Neuronal stem cell (in vitro differentiated cells): Measurements from ENCODE around the gene STX18.

Source experiments
- DNase-seq: peaks from one replicate; pipeline ENCODE4 v3.0.0-alpha.2; 2013; ENCODE audit warnings: low spot score
- H2AFZ ChIP-seq: one replicate; pipeline ENCODE4 v1.6.1; 2013; ENCODE audit warnings: mild to moderate bottlenecking, low read length, inconsistent platforms
- H2AK5ac ChIP-seq: 2 replicates; pipeline ENCODE4 v1.6.1; 2013; ENCODE audit warnings: low read depth, mild to moderate bottlenecking, inconsistent platforms, low read length, moderate library complexity, mixed read lengths
- H2BK120ac ChIP-seq: 2 replicates; pipeline ENCODE4 v1.6.1; 2013; ENCODE audit warnings: low read depth, mild to moderate bottlenecking, inconsistent platforms, low read length, moderate library complexity, mixed read lengths
- H2BK12ac ChIP-seq: one replicate; pipeline ENCODE4 v1.6.1; 2013; ENCODE audit warnings: low read length, inconsistent platforms
- H2BK15ac ChIP-seq: 2 replicates; pipeline ENCODE4 v1.6.1; 2013; ENCODE audit warnings: mild to moderate bottlenecking, low read length, inconsistent platforms, mixed read lengths
- H2BK5ac ChIP-seq: one replicate; pipeline ENCODE4 v1.6.1; 2013; ENCODE audit warnings: inconsistent platforms, mild to moderate bottlenecking, low read length, moderate library complexity
- H3K14ac ChIP-seq: one replicate; pipeline ENCODE4 v1.6.1; 2013; ENCODE audit warnings: low read length, inconsistent platforms
- H3K18ac ChIP-seq: 2 replicates; pipeline ENCODE4 v1.6.1; 2013; ENCODE audit warnings: low read length, inconsistent platforms
- H3K23ac ChIP-seq: 2 replicates; pipeline ENCODE4 v1.6.1; 2013; ENCODE audit warnings: low read depth, mild to moderate bottlenecking, mixed read lengths, low read length, inconsistent platforms; ENCODE audit not compliant: poor library complexity
- H3K27ac ChIP-seq: replicated peaks from 3 replicates; pipeline ENCODE4 v1.5.1; 2013; ENCODE audit warnings: low read length, inconsistent platforms
- H3K27me3 ChIP-seq, 3 experiments: 2 replicates each; pipeline ENCODE4 v1.6.1; 2013; ENCODE audit warnings: low read length in 3 of 3, mild to moderate bottlenecking in 2 of 3, inconsistent platforms in 1 of 3, low read depth in 1 of 3, mixed read lengths in 1 of 3, moderate library complexity in 1 of 3; ENCODE audit not compliant: control insufficient read depth in 3 of 3, insufficient read depth in 3 of 3
- H3K36me3 ChIP-seq, 2 donors: replicated peaks in 1 of 2; 2 replicates each; pipeline ENCODE4 v1.6.1; 2013; ENCODE audit warnings: low read length in 2 of 2; ENCODE audit not compliant: control insufficient read depth in 2 of 2, insufficient read depth in 2 of 2
- H3K4ac ChIP-seq: 2 replicates; pipeline ENCODE4 v1.6.1; 2013; ENCODE audit warnings: inconsistent platforms, mild to moderate bottlenecking, low read length, moderate library complexity
- H3K4me1 ChIP-seq, 2 donors: 1 replicate in 1 of 2; 2 replicates in 1 of 2; pipeline ENCODE4 v1.6.1; 2013; ENCODE audit warnings: low read length in 2 of 2, low read depth in 1 of 2; ENCODE audit not compliant: control insufficient read depth in 2 of 2, insufficient read depth in 1 of 2
- H3K4me2 ChIP-seq: one replicate; pipeline ENCODE4 v1.6.1; 2013; ENCODE audit warnings: mild to moderate bottlenecking, low read length, inconsistent platforms; ENCODE audit not compliant: insufficient read depth, poor library complexity, severe bottlenecking
- H3K4me3 ChIP-seq, 2 donors: 2 replicates each; pipeline ENCODE4 v1.5.1; 2013; ENCODE audit warnings: low read length in 2 of 2, mild to moderate bottlenecking in 2 of 2, inconsistent platforms in 1 of 2, moderate library complexity in 1 of 2
- H3K79me1 ChIP-seq: one replicate; pipeline ENCODE4 v1.6.1; 2013; ENCODE audit warnings: low read depth, mild to moderate bottlenecking, inconsistent platforms, low read length, moderate library complexity
- H3K9ac ChIP-seq: one replicate; pipeline ENCODE4 v1.6.1; 2013; ENCODE audit warnings: mild to moderate bottlenecking, low read depth, low read length, inconsistent platforms; ENCODE audit not compliant: poor library complexity
- H3K9me3 ChIP-seq, 2 donors: replicated peaks in 1 of 2; 2 replicates each; pipeline versions ENCODE3 to v1.6.1; 2013; ENCODE audit warnings: low read length in 2 of 2, mild to moderate bottlenecking in 2 of 2, inconsistent platforms in 1 of 2, low read depth in 1 of 2, mixed read lengths in 1 of 2, moderate library complexity in 1 of 2; ENCODE audit not compliant: control insufficient read depth in 2 of 2, insufficient read depth in 1 of 2
- H4K8ac ChIP-seq: one replicate; pipeline ENCODE4 v1.6.1; 2013; ENCODE audit warnings: low read depth, mild to moderate bottlenecking, inconsistent platforms, low read length, moderate library complexity
- H4K91ac ChIP-seq: one replicate; pipeline ENCODE4 v1.6.1; 2013; ENCODE audit warnings: low read length, low read depth, mild to moderate bottlenecking, inconsistent platforms; ENCODE audit not compliant: poor library complexity
- WGBS, 2 donors: extraction: QIAGEN DNeasy Blood & Tissue Kit; methylation state at CpG; one replicate each; pipeline ENCODE4 v1.1.7; 2013; ENCODE audit warnings: missing lambda C conversion rate in 2 of 2, mixed read lengths in 1 of 2; ENCODE audit not compliant: insufficient read length in 2 of 2, insufficient replicate concordance in 1 of 2; ENCODE audit errors: extremely low coverage in 2 of 2; 5-methylcytosine and 5-hydroxymethylcytosine counted together

STX18 gene

DNA sequence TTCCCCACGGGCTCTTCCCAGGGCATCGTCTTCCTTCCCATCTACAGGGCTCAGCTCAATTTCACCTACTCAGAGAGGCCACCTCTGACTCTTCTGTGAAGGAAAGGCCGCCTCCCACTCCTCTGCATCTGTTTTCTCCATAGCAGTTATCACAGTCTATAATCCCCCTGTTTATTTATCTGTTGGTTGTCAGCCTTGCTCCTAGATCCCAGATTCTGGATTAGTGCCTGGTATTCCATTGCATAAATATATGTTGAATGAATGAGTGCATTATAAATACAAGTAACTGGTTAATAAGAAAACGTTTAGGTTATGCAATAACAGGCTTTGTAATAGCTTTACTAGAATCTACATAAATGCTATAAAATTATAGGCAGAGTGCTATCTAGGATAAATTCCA lies 102.1 kb downstream of the STX18 start:
- Histone ChIP-seq H2AK5ac (no peak overlapping the region), H3K36me3 (peaks cover 5 to 30% of the 10 kb centered on the region in 2 donors), H3K4me3 (no peak overlapping the region), H3K9ac (no peak overlapping the region), H4K8ac (no peak overlapping the region), H2AFZ (no peak overlapping the region), H3K14ac (no peak overlapping the region), H3K4me2 (no peak overlapping the region), H3K18ac (no peak overlapping the region), H3K4me1 (no peaks in the 10 kb centered on the region), H3K9me3 (no peaks in the 10 kb centered on the region), H3K4ac (no peak overlapping the region), H3K27me3 (no peaks in the 10 kb centered on the region), H4K91ac (no peak overlapping the region), H2BK15ac (no peak overlapping the region), H2BK120ac (no peak overlapping the region), H3K27ac (no peak overlapping the region), H2BK12ac (no peak overlapping the region), H3K23ac (no peak overlapping the region), H3K79me1 (peaks cover 3% of the 10 kb centered on the region), H2BK5ac (no peak overlapping the region)
- no CpG with 5 or more reads among the region's 4 CpGs for WGBS, 2 donors
- no peak for DNase-seq

DNA sequence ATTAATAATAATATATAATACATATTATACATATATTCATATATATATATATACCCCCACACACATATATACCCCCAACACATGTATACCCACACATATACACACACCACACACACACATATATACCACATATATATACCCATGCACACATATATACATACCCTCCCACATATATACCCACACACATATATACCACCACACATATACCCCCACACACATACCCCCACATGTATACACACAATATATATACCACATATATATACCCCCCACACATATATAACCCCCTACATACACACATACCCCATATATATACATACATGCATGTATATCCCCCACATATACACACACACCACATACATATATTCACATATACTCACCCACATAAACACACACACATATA lies 103.0 kb downstream of the STX18 start:
- H3K27me3 ChIP-seq = no peaks in the 10 kb centered on the region
- H3K14ac ChIP-seq = no peak overlapping the region
- H3K4ac ChIP-seq = no peak overlapping the region
- no peaks in the 10 kb centered on the region for H3K9me3 ChIP-seq
- H3K4me2 ChIP-seq = no peak overlapping the region
- peaks cover 1% of the 10 kb centered on the region for H3K79me1 ChIP-seq
- H2BK12ac ChIP-seq = no peak overlapping the region
- no peak overlapping the region for H3K23ac ChIP-seq
- H2BK120ac ChIP-seq = no peak overlapping the region
- DNase-seq = no peak
- peaks cover 7 to 36% of the 10 kb centered on the region in 2 donors for H3K36me3 ChIP-seq
- H3K4me3 ChIP-seq = no peak overlapping the region
- no peak overlapping the region for H4K91ac ChIP-seq
- no peak overlapping the region for H2BK15ac ChIP-seq
- H2AK5ac ChIP-seq = no peak overlapping the region
- H3K18ac ChIP-seq = no peak overlapping the region
- no peak overlapping the region for H2AFZ ChIP-seq
- no peaks in the 10 kb centered on the region for H3K4me1 ChIP-seq
- no peak overlapping the region for H3K9ac ChIP-seq
- no peak overlapping the region for H3K27ac ChIP-seq
- H4K8ac ChIP-seq = no peak overlapping the region
- H2BK5ac ChIP-seq = no peak overlapping the region

DNA sequence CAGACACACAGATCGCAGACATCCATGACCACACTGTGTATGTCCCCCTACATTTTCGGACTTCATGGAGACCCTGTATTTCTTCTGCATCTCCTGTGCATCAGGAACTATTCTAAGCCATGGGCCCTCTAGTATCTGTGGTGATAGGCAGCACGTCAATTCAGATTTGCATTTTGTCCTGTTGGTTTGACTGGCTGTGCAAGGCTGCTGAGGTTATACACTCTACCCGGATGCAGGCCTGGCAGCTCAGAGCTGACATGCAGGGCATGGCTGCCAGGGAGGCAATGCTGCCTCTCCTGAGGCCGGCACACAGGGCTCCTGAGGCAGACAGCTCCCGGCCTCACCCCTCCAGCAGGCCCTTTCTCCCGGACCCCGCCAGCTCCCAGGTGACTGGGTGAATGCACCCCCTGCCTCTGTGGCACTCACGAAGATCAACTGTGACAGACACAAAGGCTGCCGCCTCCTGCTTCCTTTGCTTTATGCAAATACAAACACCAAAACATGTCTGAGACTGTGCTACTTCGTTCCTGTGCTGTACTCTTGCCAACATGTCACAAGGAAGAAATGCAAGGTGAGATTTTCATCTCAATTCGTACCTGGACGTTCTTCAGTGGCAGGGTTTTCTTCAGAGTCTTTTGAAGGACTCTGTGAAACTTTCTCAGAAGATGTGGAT lies 103.9 kb downstream of the STX18 start:
- H2BK120ac ChIP-seq = no peak overlapping the region
- H3K4me1 ChIP-seq = no peaks in the 10 kb centered on the region
- WGBS, 2 donors = no CpG with 5 or more reads among the region's 13 CpGs
- DNase-seq = no peak
- H4K8ac ChIP-seq = no peak overlapping the region
- peaks cover 7 to 41% of the 10 kb centered on the region in 2 donors for H3K36me3 ChIP-seq
- H3K79me1 ChIP-seq = peaks cover 1% of the 10 kb centered on the region
- no peaks in the 10 kb centered on the region for H3K27me3 ChIP-seq
- no peak overlapping the region for H3K4me2 ChIP-seq
- H2BK12ac ChIP-seq = no peak overlapping the region
- no peak overlapping the region for H3K27ac ChIP-seq
- no peak overlapping the region for H3K4ac ChIP-seq
- no peak overlapping the region for H3K9ac ChIP-seq
- no peak overlapping the region for H2BK5ac ChIP-seq
- no peak overlapping the region for H3K18ac ChIP-seq
- no peak overlapping the region for H3K23ac ChIP-seq
- no peak overlapping the region for H4K91ac ChIP-seq
- H3K14ac ChIP-seq = no peak overlapping the region
- H2AK5ac ChIP-seq = no peak overlapping the region
- H2AFZ ChIP-seq = no peak overlapping the region
- H2BK15ac ChIP-seq = no peak overlapping the region
- no peak overlapping the region for H3K4me3 ChIP-seq
- H3K9me3 ChIP-seq = no peaks in the 10 kb centered on the region

DNA sequence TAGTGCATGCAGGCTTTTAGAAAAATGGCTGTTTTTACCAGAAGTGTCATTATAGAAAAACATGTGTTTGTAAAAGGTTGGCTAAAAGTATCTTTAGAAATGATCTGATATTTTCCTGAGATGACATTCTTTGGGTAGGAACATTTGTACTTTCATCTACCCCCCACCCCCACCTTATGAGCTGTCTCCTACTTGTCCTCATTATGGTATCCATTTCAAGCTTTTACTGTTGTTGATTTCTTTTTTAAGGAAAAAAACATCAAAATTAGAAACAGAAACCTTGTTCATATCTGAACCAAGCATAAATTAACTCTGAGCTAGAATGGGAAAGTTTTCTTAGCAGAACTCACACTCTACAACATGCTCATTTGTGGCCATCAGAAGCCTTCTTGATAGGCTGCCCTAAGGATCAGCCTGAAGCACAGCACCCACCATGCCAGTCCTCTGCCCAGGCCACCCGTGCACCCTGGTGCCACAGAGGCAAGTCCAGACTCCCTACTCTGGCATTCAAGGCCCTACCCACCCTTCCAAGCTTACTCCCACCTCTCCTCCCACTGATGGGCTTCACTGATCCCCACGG lies 105.5 kb downstream of the STX18 start:
- H2AFZ ChIP-seq = no peak overlapping the region
- H4K8ac ChIP-seq = no peak overlapping the region
- no peak overlapping the region for H2BK12ac ChIP-seq
- no peak overlapping the region for H2BK15ac ChIP-seq
- H3K14ac ChIP-seq = no peak overlapping the region
- H3K36me3 ChIP-seq = peaks cover 7 to 51% of the 10 kb centered on the region in 2 donors
- no CpG with 5 or more reads among the region's 2 CpGs for WGBS, 2 donors
- no peaks in the 10 kb centered on the region for H3K27me3 ChIP-seq
- no peak overlapping the region for H3K4ac ChIP-seq
- H3K18ac ChIP-seq = no peak overlapping the region
- no peak overlapping the region for H2BK5ac ChIP-seq
- DNase-seq = no peak
- H3K9me3 ChIP-seq = no peaks in the 10 kb centered on the region
- no peak overlapping the region for H4K91ac ChIP-seq
- no peak overlapping the region for H2BK120ac ChIP-seq
- H3K4me3 ChIP-seq = no peak overlapping the region
- H3K4me1 ChIP-seq = no peaks in the 10 kb centered on the region
- no peak overlapping the region for H2AK5ac ChIP-seq
- no peak overlapping the region for H3K4me2 ChIP-seq
- peaks cover 1% of the 10 kb centered on the region for H3K79me1 ChIP-seq
- no peak overlapping the region for H3K9ac ChIP-seq
- H3K23ac ChIP-seq = no peak overlapping the region
- H3K27ac ChIP-seq = no peak overlapping the region
